22Rv1 (cell line): ENCODE results near the gene TMEM255B.
A peak's percentile ranks its signal among the peaks of the same experiment; 100 is the strongest.

Source experiments
- ZFX ChIP-seq: fragments of 450-650 bp; IDR thresholded peaks from 2 replicates; pipeline ENCODE4 v1.6.1; 2017; ENCODE audit warnings: antibody characterized with exemption, borderline replicate concordance
- TF ChIP-seq, protein P1 (sequence below): fragments of 450-650 bp; IDR thresholded peaks from 2 replicates; pipeline ENCODE4 v1.5.1; 2017; ENCODE audit warnings: mild to moderate bottlenecking

DNA sequence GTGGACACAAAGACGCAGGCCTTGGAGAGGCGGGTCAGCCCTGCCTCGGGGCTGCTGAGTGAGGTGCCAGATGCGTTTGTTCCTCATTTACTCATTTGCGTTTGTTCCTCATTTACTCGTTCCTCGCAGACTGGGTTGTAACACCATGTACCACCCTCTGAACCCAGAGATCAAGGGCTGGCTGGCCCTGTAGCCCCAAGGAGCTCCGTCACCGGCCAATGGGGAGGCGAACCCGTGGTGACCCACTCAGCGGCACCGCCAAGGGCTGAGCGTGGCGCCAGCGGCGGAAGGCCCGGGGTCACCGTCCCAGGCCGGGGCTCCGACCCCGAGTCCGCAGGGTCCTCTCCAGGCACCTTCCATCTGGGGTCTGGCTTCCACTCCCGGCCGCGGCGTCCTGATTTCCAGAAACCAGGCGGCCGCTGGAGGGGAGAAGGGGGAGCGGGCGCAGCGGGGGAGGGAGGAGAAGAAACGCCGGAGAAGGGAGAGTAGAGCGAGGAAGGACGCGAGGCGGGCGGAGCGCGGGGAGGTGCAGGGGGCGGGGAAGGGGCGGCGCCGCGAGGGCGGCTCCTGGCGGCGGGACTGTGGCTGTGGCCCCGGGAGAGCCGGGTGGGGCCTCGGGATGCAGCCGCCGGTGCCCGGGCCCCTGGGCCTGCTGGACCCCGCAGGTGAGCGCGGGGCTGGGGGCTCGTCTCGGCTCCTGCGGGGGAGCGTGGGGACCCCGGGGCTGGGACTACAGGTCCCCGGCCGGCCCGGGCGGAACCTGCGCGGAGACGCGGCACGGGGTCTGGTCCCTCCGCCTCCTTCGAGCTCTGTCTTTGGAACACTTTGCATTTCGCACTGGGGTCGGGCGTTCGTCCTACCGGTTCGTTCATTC lies at the start of gene TMEM255B:
- TF ChIP-seq, protein P1, sequence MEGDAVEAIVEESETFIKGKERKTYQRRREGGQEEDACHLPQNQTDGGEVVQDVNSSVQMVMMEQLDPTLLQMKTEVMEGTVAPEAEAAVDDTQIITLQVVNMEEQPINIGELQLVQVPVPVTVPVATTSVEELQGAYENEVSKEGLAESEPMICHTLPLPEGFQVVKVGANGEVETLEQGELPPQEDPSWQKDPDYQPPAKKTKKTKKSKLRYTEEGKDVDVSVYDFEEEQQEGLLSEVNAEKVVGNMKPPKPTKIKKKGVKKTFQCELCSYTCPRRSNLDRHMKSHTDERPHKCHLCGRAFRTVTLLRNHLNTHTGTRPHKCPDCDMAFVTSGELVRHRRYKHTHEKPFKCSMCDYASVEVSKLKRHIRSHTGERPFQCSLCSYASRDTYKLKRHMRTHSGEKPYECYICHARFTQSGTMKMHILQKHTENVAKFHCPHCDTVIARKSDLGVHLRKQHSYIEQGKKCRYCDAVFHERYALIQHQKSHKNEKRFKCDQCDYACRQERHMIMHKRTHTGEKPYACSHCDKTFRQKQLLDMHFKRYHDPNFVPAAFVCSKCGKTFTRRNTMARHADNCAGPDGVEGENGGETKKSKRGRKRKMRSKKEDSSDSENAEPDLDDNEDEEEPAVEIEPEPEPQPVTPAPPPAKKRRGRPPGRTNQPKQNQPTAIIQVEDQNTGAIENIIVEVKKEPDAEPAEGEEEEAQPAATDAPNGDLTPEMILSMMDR = peak; percentile 53
- TF ChIP-seq ZFX = no peak
